Endothelial cell of umbilical vein (primary cell): Measurements from ENCODE around the gene RTKN. TPM values are rescaled to one million over a fixed set of nuclear protein-coding genes. Genes with fewer than 3 reads are reported as not detected.

ENCODE experiments used
- BruUV-seq: library from RNA; stranded (reverse); fragments of 400-500 nt; replicated peaks from 2 replicates; lab custom pipeline; 2021; lab: Mats Ljungman, UMichigan
- CTCF ChIA-PET: fragments of 300-600, 350-600 bp; sonication (Branson Sonifier 250); formaldehyde crosslinking; loops from one replicate; lab custom pipeline; 2021; ENCODE audit warnings: antibody characterized with exemption, inconsistent platforms; lab: Charles Lee
- POLR2A ChIA-PET: fragments of 300-600, 350-600 bp; sonication (Branson Sonifier 250); formaldehyde crosslinking; loops from one replicate; lab custom pipeline; 2021; ENCODE audit warnings: antibody characterized with exemption, inconsistent platforms; lab: Charles Lee
- DNase-seq: peaks from one replicate; pipeline ENCODE4 v3.0.0-alpha.2; 2011; ENCODE audit warnings: low read depth, low spot score
- FAIRE-seq: peaks from 2 replicates; lab custom pipeline; 2011; peaks lifted over from hg19 to GRCh38; lab: Jason Lieb, UNC
- H2AFZ ChIP-seq: 2 replicates; pipeline ENCODE4 v1.6.0; 2012; ENCODE audit warnings: low read depth, low read length, control low read depth, inconsistent platforms
- H3K27ac ChIP-seq: 2 replicates; pipeline ENCODE4 v1.5.1; 2011; ENCODE audit warnings: low read depth, mild to moderate bottlenecking, control low read depth, low read length, moderate library complexity; ENCODE audit not compliant: insufficient read depth
- H3K27me3 ChIP-seq, 2 experiments: 2 replicates each; pipeline versions ENCODE4 v1.6.0 to v1.6.1; 2011; ENCODE audit warnings: low read length in 2 of 2, mixed read lengths in 1 of 2; ENCODE audit not compliant: control insufficient read depth in 2 of 2, insufficient read depth in 2 of 2
- H3K36me3 ChIP-seq, 2 experiments: 2 replicates in 1 of 2; 3 replicates in 1 of 2; pipeline ENCODE4 v1.5.1; 2011; ENCODE audit warnings: low read length in 2 of 2, mild to moderate bottlenecking in 1 of 2, moderate library complexity in 1 of 2; ENCODE audit not compliant: control insufficient read depth in 2 of 2, insufficient read depth in 2 of 2; ENCODE audit errors: extremely low read depth in 1 of 2
- H3K4me1 ChIP-seq: 3 replicates; pipeline ENCODE4 v1.5.1; 2011; ENCODE audit warnings: mild to moderate bottlenecking, low read length; ENCODE audit not compliant: control insufficient read depth, insufficient read depth; ENCODE audit errors: extremely low read depth
- H3K4me2 ChIP-seq: 2 replicates; pipeline ENCODE4 v1.6.1; 2011; ENCODE audit warnings: low read length, control low read depth, mixed read lengths; ENCODE audit not compliant: insufficient read depth
- H3K4me3 ChIP-seq, 3 experiments: fragments of 200-600 bp in 1 of 3; sonication (generic), shearing (Covaris generic) in 1 of 3; replicated peaks in 1 of 3; 2 replicates each; pipeline ENCODE4 v1.5.1; 2011 to 2016; ENCODE audit warnings: control low read depth in 3 of 3, low read length in 3 of 3, mild to moderate bottlenecking in 2 of 3, inconsistent platforms in 1 of 3, low read depth in 1 of 3, moderate library complexity in 1 of 3; ENCODE audit not compliant: insufficient read depth in 1 of 3
- H3K79me2 ChIP-seq: 2 replicates; pipeline ENCODE4 v1.6.0; 2012; ENCODE audit warnings: low read length, inconsistent platforms; ENCODE audit not compliant: control insufficient read depth, insufficient read depth
- H3K9ac ChIP-seq: replicated peaks from 2 replicates; pipeline ENCODE3; 2011; ENCODE audit warnings: low read length, control low read depth; ENCODE audit not compliant: insufficient read depth; ENCODE audit errors: extremely low read depth
- H3K9me1 ChIP-seq: replicated peaks from 3 replicates; pipeline ENCODE4 v1.6.0; 2011; ENCODE audit warnings: mild to moderate bottlenecking, low read length; ENCODE audit not compliant: control insufficient read depth, insufficient read depth; ENCODE audit errors: extremely low read depth
- H3K9me3 ChIP-seq: replicated peaks from 2 replicates; pipeline ENCODE4 v1.5.1; 2012; ENCODE audit warnings: low read length, inconsistent platforms; ENCODE audit not compliant: control insufficient read depth, insufficient read depth
- H4K20me1 ChIP-seq: replicated peaks from 2 replicates; pipeline ENCODE3; 2011; ENCODE audit warnings: mild to moderate bottlenecking, low read length; ENCODE audit not compliant: control insufficient read depth, insufficient read depth; ENCODE audit errors: extremely low read depth
- EZH2 ChIP-seq: IDR thresholded peaks from 2 replicates; pipeline ENCODE4 v1.6.1; 2012; ENCODE audit warnings: borderline replicate concordance, low read depth, mild to moderate bottlenecking, moderate library complexity, low read length, inconsistent platforms; ENCODE audit not compliant: severe bottlenecking
- FOS ChIP-seq: IDR thresholded peaks from 2 replicates; pipeline ENCODE4 v1.6.1; 2011; ENCODE audit warnings: mild to moderate bottlenecking, low read length, moderate library complexity, borderline replicate concordance; ENCODE audit not compliant: insufficient read depth
- GATA2 ChIP-seq: IDR thresholded peaks from 2 replicates; pipeline ENCODE4 v1.7.0; 2011; ENCODE audit warnings: low read depth, mild to moderate bottlenecking, moderate library complexity, mixed read lengths, low read length; ENCODE audit not compliant: insufficient read length, insufficient read depth
- JUN ChIP-seq: IDR thresholded peaks from 2 replicates; pipeline ENCODE4 v1.6.1; 2011; ENCODE audit warnings: borderline replicate concordance, low read depth; ENCODE audit not compliant: insufficient read length, insufficient read depth
- MYC ChIP-seq: IDR thresholded peaks from one replicate; pipeline ENCODE4 v1.6.1; 2011; ENCODE audit warnings: mild to moderate bottlenecking, low read depth, low read length
- POLR2A ChIP-seq: IDR thresholded peaks from 2 replicates; pipeline ENCODE4 v1.6.1; 2012; ENCODE audit warnings: low read depth, mild to moderate bottlenecking, control low read depth, low read length
- POLR2AphosphoS5 ChIP-seq: IDR thresholded peaks from 2 replicates; pipeline ENCODE4 v1.6.1; 2012; ENCODE audit warnings: low read depth, mild to moderate bottlenecking, control low read depth, low read length, moderate library complexity; ENCODE audit not compliant: insufficient read depth
- dilution Hi-C: fragments of 300-500 bp; cut with MboI; formaldehyde crosslinking; loops from one replicate; pipeline ENCODE4 v1.15.0; 2019; ENCODE audit warnings: low sequenced_read_pairs; ENCODE audit not compliant: extremely low pct_ligation_motif_present
- intact Hi-C: fragments of 100-400 bp; cut with micrococcal nuclease; formaldehyde crosslinking; loops from one replicate; pipeline ENCODE4 v1.10.0; 2022
- polyA plus RNA-seq, 4 experiments: library from polyadenylated mRNA; depleted of rRNA in 3 of 4; stranded (reverse) in 3 of 4; unstranded in 1 of 4; fragments of >200 nt; gene quantifications; 2 replicates each; pipeline versions ENCODE4 v1.2.1 to v1.2.3, GENCODE V29; 2011 to 2012; ENCODE audit warnings: missing spikeins in 1 of 4
- total RNA-seq: library from RNA; stranded (reverse); gene quantifications from 2 replicates; pipeline ENCODE4 v1.2.3, GENCODE V29; 2021
- TF ChIP-seq, protein P1 (sequence below): IDR thresholded peaks from 2 replicates; pipeline ENCODE4 v1.6.1; 2011; ENCODE audit not compliant: insufficient read depth, insufficient read length
- TF ChIP-seq, protein P2 (sequence below), 2 donors: IDR thresholded peaks; 1 replicate in 1 of 2; 2 replicates in 1 of 2; pipeline ENCODE4 v1.5.1; 2011; ENCODE audit warnings: low read length in 2 of 2, mild to moderate bottlenecking in 2 of 2, moderate library complexity in 2 of 2, control low read depth in 1 of 2, inconsistent platforms in 1 of 2, low read depth in 1 of 2; ENCODE audit not compliant: insufficient read depth in 1 of 2; ENCODE audit errors: extremely low read depth in 1 of 2

The RTKN gene
- total and polyA plus RNA-seq, 2 donors (not counting 3 experiments of a cell fraction or from before 2014, with no cell fraction given): 20.0 to 20.7 TPM

DNA sequence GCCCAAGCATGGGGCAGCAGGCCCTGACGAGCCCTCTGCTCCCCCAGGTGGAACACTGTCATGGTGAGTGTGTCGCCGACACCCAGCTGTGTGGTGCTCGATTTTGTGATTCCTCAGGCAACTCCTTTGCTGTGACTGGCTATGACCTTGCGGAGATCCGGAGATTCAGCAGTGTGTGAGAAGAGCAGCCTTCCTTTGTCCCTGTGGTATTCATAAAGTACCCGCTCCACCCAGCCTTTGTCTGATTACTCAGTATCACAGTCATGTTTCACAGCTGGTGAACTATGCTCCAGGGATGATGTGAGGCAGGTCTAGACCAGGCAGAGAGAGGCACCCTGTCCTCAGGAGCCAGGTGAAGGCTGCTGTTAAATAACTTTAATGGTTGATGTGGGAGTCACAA, 16.2 kb downstream of the RTKN start:
- Histone ChIP-seq H3K9ac (no peak overlapping the region), H3K79me2 (no peaks in the 10 kb centered on the region), H3K27ac (no peak overlapping the region), H3K4me2 (no peak overlapping the region), H3K9me3 (no peaks in the 10 kb centered on the region), H4K20me1 (no peaks in the 10 kb centered on the region), H3K27me3 (peaks cover under 1 to 3% of the 10 kb centered on the region in 2 experiments), H3K4me3 (no peak overlapping the region), H3K36me3 (peaks cover 4 to 31% of the 10 kb centered on the region in 2 experiments), H3K4me1 (peaks cover 9% of the 10 kb centered on the region), H3K9me1 (no peaks in the 10 kb centered on the region), H2AFZ (no peak overlapping the region)
- DNase-seq (no peak), FAIRE-seq (no peak)
- intact Hi-C loops (no loop called here), dilution Hi-C loops (no loop called here)
- ChIA-PET POLR2A (no interaction called here), CTCF (no interaction called here)
- BruUV-seq: no TSS peak
- TF ChIP-seq, protein P1, sequence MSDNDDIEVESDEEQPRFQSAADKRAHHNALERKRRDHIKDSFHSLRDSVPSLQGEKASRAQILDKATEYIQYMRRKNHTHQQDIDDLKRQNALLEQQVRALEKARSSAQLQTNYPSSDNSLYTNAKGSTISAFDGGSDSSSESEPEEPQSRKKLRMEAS: no peak
- TF ChIP-seq GATA2 (no peak), FOS (no peak), MYC (no peak), POLR2AphosphoS5 (no peak), JUN (no peak), EZH2 (no peak), POLR2A (no peak)
- TF ChIP-seq, protein P2, sequence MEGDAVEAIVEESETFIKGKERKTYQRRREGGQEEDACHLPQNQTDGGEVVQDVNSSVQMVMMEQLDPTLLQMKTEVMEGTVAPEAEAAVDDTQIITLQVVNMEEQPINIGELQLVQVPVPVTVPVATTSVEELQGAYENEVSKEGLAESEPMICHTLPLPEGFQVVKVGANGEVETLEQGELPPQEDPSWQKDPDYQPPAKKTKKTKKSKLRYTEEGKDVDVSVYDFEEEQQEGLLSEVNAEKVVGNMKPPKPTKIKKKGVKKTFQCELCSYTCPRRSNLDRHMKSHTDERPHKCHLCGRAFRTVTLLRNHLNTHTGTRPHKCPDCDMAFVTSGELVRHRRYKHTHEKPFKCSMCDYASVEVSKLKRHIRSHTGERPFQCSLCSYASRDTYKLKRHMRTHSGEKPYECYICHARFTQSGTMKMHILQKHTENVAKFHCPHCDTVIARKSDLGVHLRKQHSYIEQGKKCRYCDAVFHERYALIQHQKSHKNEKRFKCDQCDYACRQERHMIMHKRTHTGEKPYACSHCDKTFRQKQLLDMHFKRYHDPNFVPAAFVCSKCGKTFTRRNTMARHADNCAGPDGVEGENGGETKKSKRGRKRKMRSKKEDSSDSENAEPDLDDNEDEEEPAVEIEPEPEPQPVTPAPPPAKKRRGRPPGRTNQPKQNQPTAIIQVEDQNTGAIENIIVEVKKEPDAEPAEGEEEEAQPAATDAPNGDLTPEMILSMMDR (IDR thresholded peaks at IDR 0.05; ENCODE audit: extremely low read depth in 1 of 2, insufficient read depth in 1 of 2, low read depth in 1 of 2, low read length in 2 of 2): no peak
